NCI-H460 (cell line): ENCODE data around the gene PLCH2. TPM values are rescaled to one million over a fixed set of nuclear protein-coding genes. Genes with fewer than 3 reads are reported as not detected.

Experiments used
- DNase-seq: peaks from one replicate; pipeline ENCODE4 v3.0.0-alpha.2; 2016; ENCODE audit warnings: low read depth; ENCODE audit errors: extremely low read depth
- polyA plus RNA-seq: library from polyadenylated mRNA; depleted of rRNA; stranded (reverse); fragments of >200 nt; gene quantifications from 2 replicates; pipeline ENCODE4 v1.2.3, GENCODE V29; 2014; cell fraction: nucleus; rRNA removed
- total RNA-seq: library from RNA; depleted of rRNA; stranded (reverse); fragments of >200 nt; shearing (Covaris generic); gene quantifications from 2 replicates; pipeline ENCODE4 v1.2.3, GENCODE V29; 2014; rRNA removed

Gene PLCH2, protein sequence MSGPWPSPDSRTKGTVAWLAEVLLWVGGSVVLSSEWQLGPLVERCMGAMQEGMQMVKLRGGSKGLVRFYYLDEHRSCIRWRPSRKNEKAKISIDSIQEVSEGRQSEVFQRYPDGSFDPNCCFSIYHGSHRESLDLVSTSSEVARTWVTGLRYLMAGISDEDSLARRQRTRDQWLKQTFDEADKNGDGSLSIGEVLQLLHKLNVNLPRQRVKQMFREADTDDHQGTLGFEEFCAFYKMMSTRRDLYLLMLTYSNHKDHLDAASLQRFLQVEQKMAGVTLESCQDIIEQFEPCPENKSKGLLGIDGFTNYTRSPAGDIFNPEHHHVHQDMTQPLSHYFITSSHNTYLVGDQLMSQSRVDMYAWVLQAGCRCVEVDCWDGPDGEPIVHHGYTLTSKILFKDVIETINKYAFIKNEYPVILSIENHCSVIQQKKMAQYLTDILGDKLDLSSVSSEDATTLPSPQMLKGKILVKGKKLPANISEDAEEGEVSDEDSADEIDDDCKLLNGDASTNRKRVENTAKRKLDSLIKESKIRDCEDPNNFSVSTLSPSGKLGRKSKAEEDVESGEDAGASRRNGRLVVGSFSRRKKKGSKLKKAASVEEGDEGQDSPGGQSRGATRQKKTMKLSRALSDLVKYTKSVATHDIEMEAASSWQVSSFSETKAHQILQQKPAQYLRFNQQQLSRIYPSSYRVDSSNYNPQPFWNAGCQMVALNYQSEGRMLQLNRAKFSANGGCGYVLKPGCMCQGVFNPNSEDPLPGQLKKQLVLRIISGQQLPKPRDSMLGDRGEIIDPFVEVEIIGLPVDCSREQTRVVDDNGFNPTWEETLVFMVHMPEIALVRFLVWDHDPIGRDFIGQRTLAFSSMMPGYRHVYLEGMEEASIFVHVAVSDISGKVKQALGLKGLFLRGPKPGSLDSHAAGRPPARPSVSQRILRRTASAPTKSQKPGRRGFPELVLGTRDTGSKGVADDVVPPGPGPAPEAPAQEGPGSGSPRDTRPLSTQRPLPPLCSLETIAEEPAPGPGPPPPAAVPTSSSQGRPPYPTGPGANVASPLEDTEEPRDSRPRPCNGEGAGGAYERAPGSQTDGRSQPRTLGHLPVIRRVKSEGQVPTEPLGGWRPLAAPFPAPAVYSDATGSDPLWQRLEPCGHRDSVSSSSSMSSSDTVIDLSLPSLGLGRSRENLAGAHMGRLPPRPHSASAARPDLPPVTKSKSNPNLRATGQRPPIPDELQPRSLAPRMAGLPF (N-terminal part only)
- total RNA-seq: not detected in 2 replicates
- 0.03 and 0.08 TPM in 2 replicates for polyA plus RNA-seq

DNA sequence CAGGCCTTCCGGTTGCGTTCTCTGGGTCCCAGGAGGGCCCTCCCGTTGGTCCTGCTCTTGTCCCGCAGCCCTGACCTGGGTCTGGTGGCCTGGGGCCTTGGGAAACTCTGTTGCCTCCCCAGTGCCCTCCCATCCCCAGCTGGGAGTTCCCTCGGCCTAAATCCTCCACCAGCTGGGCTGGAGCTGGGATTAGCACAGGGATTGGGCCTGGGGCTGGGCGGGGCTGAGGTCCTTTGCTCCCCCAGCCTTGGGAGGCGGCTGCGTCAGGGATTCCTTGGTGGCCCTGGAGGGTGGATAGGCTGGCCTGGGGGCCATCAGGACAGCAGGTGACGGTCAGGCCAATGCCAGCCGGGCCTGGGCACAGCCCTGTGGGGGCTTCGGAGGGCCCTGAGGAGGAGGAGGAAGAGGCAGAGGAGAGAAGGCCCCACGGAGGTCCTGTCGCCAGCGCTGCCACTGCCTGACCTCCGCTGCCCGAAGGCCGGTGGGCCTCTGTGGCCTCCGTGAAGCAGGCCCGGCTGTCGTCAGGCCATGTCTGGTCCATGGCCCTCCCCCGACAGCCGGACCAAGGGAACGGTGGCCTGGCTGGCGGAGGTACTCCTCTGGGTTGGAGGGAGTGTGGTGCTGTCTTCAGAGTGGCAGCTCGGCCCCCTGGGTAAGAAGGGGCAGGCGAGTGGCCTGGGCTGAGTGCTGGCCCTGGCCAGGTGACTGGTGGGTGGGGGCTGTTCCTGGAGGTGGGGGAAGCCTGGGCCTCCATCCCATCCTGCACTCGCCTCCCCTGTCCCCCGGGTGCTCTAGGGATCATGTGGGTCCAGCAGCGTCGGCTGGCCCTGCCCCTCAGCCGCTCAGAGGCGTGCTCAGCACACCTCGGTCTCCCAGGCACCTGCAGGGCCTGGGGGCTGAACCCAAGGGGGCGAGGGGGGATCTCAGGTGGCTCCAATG, at the start of gene PLCH2:
Gene PLCH2, plus strand, starts transcription at position 229 of the 939 bp plus-strand sequence. Its CDS starts 300 bp downstream, at position 529.
- DNase-seq: no peak

DNA sequence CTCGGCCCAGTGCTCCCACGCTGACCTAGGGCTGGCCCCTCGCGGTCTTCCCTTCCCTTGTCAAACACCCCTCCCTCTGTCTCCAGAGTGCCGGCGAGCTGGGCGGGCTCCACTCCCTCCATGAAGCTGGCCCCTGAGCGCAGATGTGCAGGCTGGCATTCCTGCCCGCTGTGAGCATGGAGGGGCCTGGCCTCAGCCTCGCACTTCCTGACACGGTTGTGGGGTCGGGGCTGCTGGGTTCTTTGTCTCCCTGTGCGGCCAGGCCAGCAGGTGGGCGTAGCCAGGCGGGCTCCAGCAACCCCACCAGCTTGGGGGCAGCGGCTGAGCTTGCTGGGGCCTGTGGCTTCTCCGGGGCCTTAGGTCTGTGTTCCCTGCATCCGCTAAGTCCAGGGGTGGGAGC, 49.5 kb upstream of the PLCH2 start:
- no peak for DNase-seq

DNA sequence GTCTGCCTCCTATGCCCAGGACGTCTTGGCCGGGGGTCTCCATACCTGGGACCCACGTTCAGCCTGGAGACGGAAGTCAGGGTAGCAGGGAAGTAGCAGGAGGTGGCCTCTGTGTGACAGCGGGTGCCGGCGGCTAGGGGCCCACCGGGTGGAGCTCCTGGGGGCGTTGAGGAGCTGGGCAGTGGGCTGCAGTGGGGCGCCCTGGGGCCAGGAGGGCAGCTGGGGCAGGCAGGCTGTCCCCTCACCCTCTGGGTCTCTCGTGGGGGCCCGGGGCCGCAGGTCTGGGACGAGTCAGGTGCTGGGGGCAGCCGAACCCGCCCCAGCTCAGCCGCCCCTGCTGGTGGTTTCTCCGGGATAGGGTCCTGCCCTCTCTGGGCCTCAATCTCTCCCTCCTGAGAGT, 49.0 kb upstream of the PLCH2 start:
- no peak for DNase-seq

DNA sequence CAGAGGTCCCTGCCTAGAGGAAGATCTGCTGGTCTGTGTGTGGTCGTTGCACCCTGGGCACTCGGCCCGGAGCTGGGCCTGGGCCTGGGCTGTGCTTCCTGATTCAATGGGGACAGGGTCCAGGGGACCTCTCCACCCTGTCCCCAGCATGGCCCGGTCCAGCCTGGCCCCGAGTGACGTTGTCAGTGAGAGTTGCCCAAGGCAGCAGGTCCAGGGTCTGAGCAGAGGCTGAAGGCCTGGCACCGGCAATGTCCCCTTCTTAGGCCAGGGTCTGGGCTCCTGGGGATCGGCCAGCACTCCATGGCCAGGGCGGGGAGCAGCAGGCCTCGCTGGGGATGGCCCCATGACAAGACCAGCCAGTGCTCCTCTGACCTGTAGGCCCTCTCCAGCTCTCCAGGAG, 48.1 kb upstream of the PLCH2 start:
- DNase-seq: no peak

DNA sequence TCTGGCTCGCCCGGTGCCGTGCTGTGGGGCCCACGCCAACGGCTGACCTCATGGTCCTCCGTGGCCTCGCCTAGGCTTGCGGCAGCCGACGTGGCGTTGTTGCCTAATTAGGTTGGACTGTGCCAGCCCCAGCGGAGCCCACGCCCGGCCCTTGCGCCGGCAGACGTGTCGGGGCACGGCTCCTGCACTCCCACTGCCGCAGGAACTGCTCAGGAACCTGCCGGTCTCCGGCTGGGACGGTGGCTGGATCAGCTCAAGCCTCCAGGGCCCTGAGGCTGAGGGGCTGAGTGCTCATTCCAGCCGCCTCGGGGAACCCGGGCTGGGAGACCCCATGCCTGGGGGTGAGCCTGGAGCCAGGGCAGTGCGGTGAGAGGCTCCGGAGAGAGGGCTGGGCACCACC, 47.6 kb upstream of the PLCH2 start:
- no peak for DNase-seq

DNA sequence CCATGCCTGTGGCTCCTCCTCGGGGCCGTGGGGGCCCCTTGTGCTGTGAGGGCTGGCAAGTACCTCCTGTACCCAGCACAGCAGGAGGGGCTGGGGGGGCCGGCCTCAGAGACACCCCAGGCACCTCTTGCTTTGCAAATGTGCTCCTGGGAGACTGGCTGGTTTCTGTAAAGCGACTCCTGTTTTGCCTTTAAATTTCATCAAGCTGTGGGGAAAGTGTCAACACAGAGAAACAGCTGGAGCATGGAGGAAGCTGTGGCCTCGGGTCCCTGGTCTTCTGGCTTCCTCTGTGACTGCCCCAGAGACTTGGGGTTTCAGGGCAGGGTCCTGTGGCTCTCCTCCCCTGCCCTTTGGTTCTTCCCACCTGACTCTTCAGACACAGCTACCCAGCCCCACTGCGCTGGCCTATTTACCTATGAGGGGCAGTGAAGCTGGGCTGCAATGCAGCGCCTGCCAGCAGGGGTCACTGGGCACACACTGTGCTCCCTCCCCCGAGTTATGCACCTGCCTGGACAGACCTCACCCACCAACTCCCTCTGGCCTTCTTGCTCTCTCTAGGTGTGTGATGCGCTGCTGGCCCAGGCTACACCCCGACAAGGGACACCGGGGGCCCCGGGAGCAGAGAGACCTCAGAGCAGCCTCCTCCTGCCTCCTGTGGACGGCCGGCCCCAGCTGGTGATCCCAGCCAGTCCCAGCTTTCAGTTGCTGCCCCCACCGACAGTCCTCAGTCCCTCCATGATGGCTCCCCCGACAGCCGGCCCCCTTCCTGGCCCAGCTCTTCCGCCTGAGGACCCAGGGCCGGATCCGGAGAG, 46.1 kb upstream of the PLCH2 start:
- no peak for DNase-seq

DNA sequence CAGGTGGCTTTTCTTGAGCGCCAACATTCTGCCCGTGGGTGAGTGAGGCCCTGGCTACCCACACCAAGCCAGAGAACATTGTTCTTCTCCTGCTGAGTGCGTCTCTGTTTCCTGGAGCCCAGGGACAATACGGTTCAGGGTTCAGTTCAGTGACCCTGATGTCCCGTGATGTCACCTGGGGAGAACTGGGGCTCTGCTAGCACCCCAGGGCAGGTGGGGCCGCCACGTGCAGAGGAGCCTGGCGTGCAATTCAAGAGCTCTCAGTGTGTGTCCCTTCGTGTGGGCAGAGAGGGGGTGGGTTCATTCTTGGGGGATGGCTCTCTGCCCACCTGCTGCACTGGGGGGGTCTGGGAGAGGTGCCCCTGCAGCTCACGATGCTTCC, 45.5 kb upstream of the PLCH2 start:
- DNase-seq: no peak

DNA sequence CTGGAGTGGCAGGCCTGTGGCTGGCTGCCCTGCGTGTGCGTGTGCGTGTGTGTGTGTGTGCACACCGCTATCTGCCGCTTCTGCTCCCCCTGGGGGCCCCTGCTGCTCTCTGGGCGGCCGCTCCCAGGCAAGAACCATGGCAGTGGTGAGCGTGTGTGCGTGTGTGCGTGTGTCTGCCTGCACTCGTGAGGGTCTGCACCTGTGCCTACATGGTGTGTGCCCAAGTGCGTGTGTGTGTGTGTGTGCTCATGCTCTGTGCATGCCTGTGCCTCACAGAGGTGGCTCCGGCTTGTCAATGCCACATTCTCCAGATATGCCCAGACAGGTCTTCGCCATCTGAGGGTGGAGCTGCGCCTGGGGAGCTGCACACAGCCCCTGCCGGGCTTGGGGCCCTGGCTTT, 45.0 kb upstream of the PLCH2 start:
- DNase-seq: no peak

DNA sequence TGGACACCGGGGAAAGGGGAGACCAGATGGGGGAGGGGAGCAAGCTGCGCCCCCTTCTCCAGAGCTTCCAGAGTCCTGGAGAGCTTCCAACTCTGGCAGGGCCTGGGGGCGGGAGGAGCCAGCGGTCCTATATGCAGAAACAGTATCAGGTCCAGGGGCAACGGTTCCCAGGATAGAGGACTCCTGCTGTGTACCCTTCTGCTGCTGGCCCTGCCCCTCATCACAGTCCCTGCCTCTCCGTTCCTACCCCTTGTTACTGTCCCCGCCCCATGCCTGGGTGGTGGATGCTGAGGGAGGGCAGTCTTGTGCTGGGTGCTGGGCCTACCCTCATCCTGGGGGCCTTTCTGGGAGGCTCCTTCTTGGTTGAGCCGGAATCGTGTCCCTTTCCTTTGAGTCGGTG, 44.6 kb upstream of the PLCH2 start:
- DNase-seq: no peak

DNA sequence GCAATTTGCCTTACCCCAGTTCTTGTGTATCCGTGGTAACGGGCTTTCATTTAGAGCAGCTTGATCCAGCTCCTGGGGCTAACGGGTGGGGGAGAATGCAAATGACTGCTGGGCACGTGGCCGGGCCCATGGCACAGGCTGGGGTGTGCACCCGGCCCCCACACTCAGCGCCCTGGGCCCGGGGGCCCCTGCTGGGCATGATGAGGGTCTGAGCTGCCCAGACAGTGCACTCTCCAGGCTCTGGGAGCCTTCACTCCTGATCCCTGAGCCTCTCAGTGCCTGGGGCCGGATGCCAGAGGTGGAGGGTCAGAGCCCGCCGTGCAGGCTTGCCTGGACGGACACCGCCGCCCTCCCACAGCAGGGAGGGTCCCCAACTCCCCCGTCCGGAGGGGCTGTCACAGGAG, 43.6 kb upstream of the PLCH2 start:
- no peak for DNase-seq

DNA sequence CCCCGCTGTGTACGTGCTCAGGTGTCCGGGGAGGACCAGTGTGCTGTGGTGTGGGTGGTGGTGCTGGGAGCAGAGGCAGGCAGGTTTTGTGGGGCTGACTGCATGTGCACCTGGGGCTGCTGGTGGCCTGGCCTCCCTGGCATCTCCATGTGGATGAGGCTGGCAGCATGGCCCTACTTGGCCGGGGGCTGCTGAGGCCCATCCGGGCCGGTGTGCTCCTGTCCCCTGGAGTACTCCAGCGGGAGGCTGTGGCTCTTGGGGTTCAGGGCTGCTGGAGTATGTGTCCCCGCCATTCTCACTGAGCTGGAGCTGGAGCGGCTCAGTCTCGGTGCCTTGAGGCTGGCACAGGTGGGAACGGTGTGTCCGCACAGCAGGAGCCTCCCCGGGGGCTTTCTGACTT, 42.9 kb upstream of the PLCH2 start:
- no peak for DNase-seq

DNA sequence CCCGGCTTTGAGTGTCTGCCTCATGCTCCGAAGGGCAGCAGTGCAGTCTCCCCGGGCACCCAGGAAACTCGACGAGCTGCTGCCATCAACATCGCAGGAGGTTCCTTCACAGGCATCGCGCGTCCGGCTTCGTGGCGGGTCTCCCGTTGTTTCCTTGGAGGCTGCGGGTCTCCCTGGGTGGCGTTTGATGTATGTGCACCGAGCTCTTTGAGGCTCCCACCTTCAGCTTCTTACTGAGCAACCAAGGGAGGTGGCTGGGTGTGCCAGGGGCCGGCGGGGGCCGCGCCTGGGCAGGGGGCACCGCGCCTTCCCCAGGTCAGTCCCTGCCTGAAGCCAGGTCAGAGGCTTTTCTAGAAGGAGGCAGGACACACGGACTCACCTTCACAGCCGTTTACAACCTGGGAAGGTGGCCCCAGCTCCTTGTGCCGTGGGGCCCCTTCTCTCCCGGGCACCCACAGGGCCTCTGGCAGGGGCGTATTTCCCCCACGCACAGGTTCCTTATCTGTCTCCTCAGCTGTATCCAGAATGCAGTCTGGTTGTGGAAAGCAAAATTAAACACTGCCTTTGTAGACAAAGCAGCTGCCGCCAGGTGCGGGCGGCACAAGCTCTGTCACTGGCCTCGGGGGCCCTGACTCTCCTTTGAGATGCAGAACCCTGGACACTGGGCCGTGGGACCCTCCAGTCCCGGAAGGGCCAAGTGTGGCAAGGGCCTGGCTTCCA, 42.0 kb upstream of the PLCH2 start:
- DNase-seq: no peak

DNA sequence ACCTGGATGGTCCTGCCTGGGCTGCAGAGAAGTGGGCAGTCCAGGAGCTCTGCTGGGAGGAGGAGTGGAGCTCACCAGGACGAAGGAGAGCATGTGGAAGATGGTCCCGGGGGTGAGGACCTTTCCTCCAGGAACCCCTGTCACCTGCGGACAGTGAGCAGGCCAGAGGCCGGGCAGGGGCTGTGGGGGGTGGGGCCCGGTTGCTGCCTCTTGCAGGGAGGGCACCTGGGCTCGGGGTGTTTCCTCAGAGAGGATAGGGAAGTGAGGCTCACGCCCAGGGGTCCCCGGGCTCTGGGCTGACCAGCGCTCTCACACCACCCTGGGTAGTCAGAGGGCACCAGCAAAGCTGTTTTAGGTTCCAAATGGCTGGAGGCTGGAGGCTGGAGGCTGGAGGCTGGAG, 41.0 kb upstream of the PLCH2 start:
- no peak for DNase-seq

DNA sequence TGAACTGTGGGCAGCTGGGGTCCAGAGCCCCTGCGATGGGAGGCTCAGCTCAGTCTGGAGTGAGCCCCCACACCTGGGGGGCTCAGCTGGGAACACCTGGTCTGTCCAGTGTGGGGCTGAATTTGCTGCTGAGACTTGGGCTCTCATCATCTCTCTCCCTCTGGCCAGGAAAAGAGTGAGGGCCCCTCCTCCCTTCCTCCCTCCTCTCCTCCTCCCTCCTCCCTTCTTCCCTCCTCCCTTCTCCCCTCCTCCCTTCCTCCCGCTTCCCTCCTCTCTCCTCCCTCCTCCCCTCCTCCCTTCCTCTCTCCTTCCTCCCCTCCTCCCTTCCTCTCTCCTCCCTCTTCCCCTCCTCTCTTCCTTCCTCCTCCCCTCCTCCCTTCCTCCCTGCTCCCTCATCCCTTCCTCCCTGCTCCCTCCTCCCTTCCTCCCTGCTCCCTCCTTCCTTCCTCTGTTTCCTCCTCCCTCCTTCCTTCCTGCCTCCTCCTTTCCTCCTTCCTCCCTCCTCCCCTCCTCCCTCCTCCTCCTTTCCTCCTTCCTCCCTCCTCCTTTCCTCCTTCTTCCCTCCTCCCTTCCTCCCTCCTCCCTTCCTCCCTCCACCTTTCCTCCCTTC, 40.2 kb upstream of the PLCH2 start:
- DNase-seq: no peak

DNA sequence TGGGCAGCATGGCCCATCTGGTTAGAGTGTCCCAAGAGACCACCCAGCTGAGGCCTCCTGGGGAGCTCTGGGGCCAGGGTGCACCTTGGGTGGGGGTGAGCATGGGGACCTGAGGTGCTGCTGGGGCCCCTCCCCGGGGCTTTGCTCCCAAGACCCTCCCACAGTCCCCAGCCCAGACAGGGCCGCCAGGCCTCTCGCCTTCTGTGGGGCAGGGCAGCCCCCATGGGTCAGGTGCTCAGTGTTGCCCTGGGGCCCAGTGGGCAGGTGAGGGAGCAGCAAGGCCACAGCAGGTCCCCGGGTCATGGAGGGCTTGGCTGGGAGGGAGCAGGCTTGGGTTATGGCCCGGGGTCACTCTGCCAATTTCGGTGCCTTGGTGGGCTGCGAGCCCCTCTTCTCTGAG, 39.2 kb upstream of the PLCH2 start:
- DNase-seq: no peak

DNA sequence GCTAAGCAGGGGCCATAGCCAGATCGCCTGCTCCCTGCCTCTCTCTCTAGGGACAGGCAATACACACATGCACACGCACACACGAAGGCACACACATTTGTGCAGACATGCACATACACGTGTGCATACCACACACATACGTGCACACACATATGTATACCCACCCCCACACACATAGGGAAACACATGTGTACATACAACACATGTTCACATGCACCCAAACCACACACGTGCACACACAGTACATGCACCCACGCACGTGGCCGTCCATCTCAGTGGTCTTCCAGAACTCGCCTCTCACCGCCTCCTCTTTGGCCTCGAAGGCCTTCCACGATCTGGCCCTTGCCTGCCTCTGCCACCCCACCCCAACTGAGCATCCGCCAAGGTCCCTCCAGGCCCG, 38.5 kb upstream of the PLCH2 start:
- DNase-seq: no peak

DNA sequence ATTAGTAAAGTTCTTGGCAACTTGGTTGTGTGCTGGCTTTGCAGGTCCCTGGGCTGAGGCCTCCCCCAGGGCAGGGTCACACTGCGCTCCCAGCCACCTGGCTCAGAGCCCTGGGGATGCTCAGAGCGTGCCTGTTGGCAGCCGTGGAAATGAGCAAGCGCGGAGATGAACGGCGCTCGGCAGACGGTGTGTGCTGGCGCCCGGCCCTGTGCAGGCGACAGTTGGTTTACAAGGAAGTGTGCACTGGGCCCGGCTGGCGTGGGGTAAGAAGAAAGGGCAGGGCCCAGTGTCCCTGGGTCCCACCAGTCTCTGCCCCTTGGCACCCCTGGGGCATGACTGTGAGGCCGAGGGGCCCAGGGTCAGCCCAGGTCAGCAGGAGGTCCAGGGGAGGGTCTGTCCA, 38.1 kb upstream of the PLCH2 start:
- DNase-seq: no peak

DNA sequence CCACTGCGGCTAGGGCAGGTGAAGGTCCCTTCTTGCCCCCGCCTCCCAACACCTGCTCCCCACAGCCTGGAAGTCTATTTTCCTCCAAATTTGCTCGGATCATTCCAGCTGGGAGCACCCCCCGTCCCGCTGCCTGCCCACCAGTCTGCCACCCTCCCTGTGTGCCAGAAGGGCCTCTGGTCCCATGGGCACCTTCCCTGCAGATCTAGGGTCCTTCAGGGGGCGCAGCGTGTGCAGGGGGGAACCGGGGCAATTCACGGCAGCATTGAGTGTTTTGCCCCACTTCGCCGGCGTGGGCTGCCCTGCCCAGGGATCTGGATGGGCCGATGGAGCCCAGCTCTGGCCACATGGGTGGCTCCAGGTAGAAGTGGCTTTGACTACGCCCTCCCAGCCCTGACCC, 37.4 kb upstream of the PLCH2 start:
- no peak for DNase-seq
